Endothelial cell of umbilical vein (primary cell): ENCODE data around the gene ADAT3. TPM values are rescaled to one million over a fixed set of nuclear protein-coding genes. Genes with fewer than 3 reads are reported as not detected.

ENCODE experiments used
- BruUV-seq: library from RNA; stranded (reverse); fragments of 400-500 nt; replicated peaks from 2 replicates; lab custom pipeline; 2021; lab: Mats Ljungman, UMichigan
- CTCF ChIA-PET: fragments of 300-600, 350-600 bp; sonication (Branson Sonifier 250); formaldehyde crosslinking; loops from one replicate; lab custom pipeline; 2021; ENCODE audit warnings: antibody characterized with exemption, inconsistent platforms; lab: Charles Lee
- POLR2A ChIA-PET: fragments of 300-600, 350-600 bp; sonication (Branson Sonifier 250); formaldehyde crosslinking; loops from one replicate; lab custom pipeline; 2021; ENCODE audit warnings: antibody characterized with exemption, inconsistent platforms; lab: Charles Lee
- DNase-seq: peaks from one replicate; pipeline ENCODE4 v3.0.0-alpha.2; 2011; ENCODE audit warnings: low read depth, low spot score
- FAIRE-seq: peaks from 2 replicates; lab custom pipeline; 2011; peaks lifted over from hg19 to GRCh38; lab: Jason Lieb, UNC
- H2AFZ ChIP-seq: 2 replicates; pipeline ENCODE4 v1.6.0; 2012; ENCODE audit warnings: low read depth, low read length, control low read depth, inconsistent platforms
- H3K27ac ChIP-seq: 2 replicates; pipeline ENCODE4 v1.5.1; 2011; ENCODE audit warnings: low read depth, mild to moderate bottlenecking, control low read depth, low read length, moderate library complexity; ENCODE audit not compliant: insufficient read depth
- H3K27me3 ChIP-seq, 2 experiments: 2 replicates each; pipeline versions ENCODE4 v1.6.0 to v1.6.1; 2011; ENCODE audit warnings: low read length in 2 of 2, mixed read lengths in 1 of 2; ENCODE audit not compliant: control insufficient read depth in 2 of 2, insufficient read depth in 2 of 2
- H3K36me3 ChIP-seq, 2 experiments: 2 replicates in 1 of 2; 3 replicates in 1 of 2; pipeline ENCODE4 v1.5.1; 2011; ENCODE audit warnings: low read length in 2 of 2, mild to moderate bottlenecking in 1 of 2, moderate library complexity in 1 of 2; ENCODE audit not compliant: control insufficient read depth in 2 of 2, insufficient read depth in 2 of 2; ENCODE audit errors: extremely low read depth in 1 of 2
- H3K4me1 ChIP-seq: 3 replicates; pipeline ENCODE4 v1.5.1; 2011; ENCODE audit warnings: mild to moderate bottlenecking, low read length; ENCODE audit not compliant: control insufficient read depth, insufficient read depth; ENCODE audit errors: extremely low read depth
- H3K4me2 ChIP-seq: 2 replicates; pipeline ENCODE4 v1.6.1; 2011; ENCODE audit warnings: low read length, control low read depth, mixed read lengths; ENCODE audit not compliant: insufficient read depth
- H3K4me3 ChIP-seq, 3 experiments: fragments of 200-600 bp in 1 of 3; sonication (generic), shearing (Covaris generic) in 1 of 3; replicated peaks in 1 of 3; 2 replicates each; pipeline ENCODE4 v1.5.1; 2011 to 2016; ENCODE audit warnings: control low read depth in 3 of 3, low read length in 3 of 3, mild to moderate bottlenecking in 2 of 3, inconsistent platforms in 1 of 3, low read depth in 1 of 3, moderate library complexity in 1 of 3; ENCODE audit not compliant: insufficient read depth in 1 of 3
- H3K79me2 ChIP-seq: 2 replicates; pipeline ENCODE4 v1.6.0; 2012; ENCODE audit warnings: low read length, inconsistent platforms; ENCODE audit not compliant: control insufficient read depth, insufficient read depth
- H3K9ac ChIP-seq: replicated peaks from 2 replicates; pipeline ENCODE3; 2011; ENCODE audit warnings: low read length, control low read depth; ENCODE audit not compliant: insufficient read depth; ENCODE audit errors: extremely low read depth
- H3K9me1 ChIP-seq: replicated peaks from 3 replicates; pipeline ENCODE4 v1.6.0; 2011; ENCODE audit warnings: mild to moderate bottlenecking, low read length; ENCODE audit not compliant: control insufficient read depth, insufficient read depth; ENCODE audit errors: extremely low read depth
- H3K9me3 ChIP-seq: replicated peaks from 2 replicates; pipeline ENCODE4 v1.5.1; 2012; ENCODE audit warnings: low read length, inconsistent platforms; ENCODE audit not compliant: control insufficient read depth, insufficient read depth
- H4K20me1 ChIP-seq: replicated peaks from 2 replicates; pipeline ENCODE3; 2011; ENCODE audit warnings: mild to moderate bottlenecking, low read length; ENCODE audit not compliant: control insufficient read depth, insufficient read depth; ENCODE audit errors: extremely low read depth
- CTCF ChIP-seq, 2 donors: IDR thresholded peaks; 1 replicate in 1 of 2; 2 replicates in 1 of 2; pipeline ENCODE4 v1.5.1; 2011; ENCODE audit warnings: low read length in 2 of 2, mild to moderate bottlenecking in 2 of 2, moderate library complexity in 2 of 2, control low read depth in 1 of 2, inconsistent platforms in 1 of 2, low read depth in 1 of 2; ENCODE audit not compliant: insufficient read depth in 1 of 2; ENCODE audit errors: extremely low read depth in 1 of 2
- EZH2 ChIP-seq: IDR thresholded peaks from 2 replicates; pipeline ENCODE4 v1.6.1; 2012; ENCODE audit warnings: borderline replicate concordance, low read depth, mild to moderate bottlenecking, moderate library complexity, low read length, inconsistent platforms; ENCODE audit not compliant: severe bottlenecking
- FOS ChIP-seq: IDR thresholded peaks from 2 replicates; pipeline ENCODE4 v1.6.1; 2011; ENCODE audit warnings: mild to moderate bottlenecking, low read length, moderate library complexity, borderline replicate concordance; ENCODE audit not compliant: insufficient read depth
- GATA2 ChIP-seq: IDR thresholded peaks from 2 replicates; pipeline ENCODE4 v1.7.0; 2011; ENCODE audit warnings: low read depth, mild to moderate bottlenecking, moderate library complexity, mixed read lengths, low read length; ENCODE audit not compliant: insufficient read length, insufficient read depth
- JUN ChIP-seq: IDR thresholded peaks from 2 replicates; pipeline ENCODE4 v1.6.1; 2011; ENCODE audit warnings: borderline replicate concordance, low read depth; ENCODE audit not compliant: insufficient read length, insufficient read depth
- MAX ChIP-seq: IDR thresholded peaks from 2 replicates; pipeline ENCODE4 v1.6.1; 2011; ENCODE audit not compliant: insufficient read depth, insufficient read length
- MYC ChIP-seq: IDR thresholded peaks from one replicate; pipeline ENCODE4 v1.6.1; 2011; ENCODE audit warnings: mild to moderate bottlenecking, low read depth, low read length
- POLR2A ChIP-seq: IDR thresholded peaks from 2 replicates; pipeline ENCODE4 v1.6.1; 2012; ENCODE audit warnings: low read depth, mild to moderate bottlenecking, control low read depth, low read length
- POLR2AphosphoS5 ChIP-seq: IDR thresholded peaks from 2 replicates; pipeline ENCODE4 v1.6.1; 2012; ENCODE audit warnings: low read depth, mild to moderate bottlenecking, control low read depth, low read length, moderate library complexity; ENCODE audit not compliant: insufficient read depth
- dilution Hi-C: fragments of 300-500 bp; cut with MboI; formaldehyde crosslinking; loops from one replicate; pipeline ENCODE4 v1.15.0; 2019; ENCODE audit warnings: low sequenced_read_pairs; ENCODE audit not compliant: extremely low pct_ligation_motif_present
- intact Hi-C: fragments of 100-400 bp; cut with micrococcal nuclease; formaldehyde crosslinking; loops from one replicate; pipeline ENCODE4 v1.10.0; 2022
- polyA plus RNA-seq, 4 experiments: library from polyadenylated mRNA; depleted of rRNA in 3 of 4; stranded (reverse) in 3 of 4; unstranded in 1 of 4; fragments of >200 nt; gene quantifications; 2 replicates each; pipeline versions ENCODE4 v1.2.1 to v1.2.3, GENCODE V29; 2011 to 2012; ENCODE audit warnings: missing spikeins in 1 of 4
- total RNA-seq: library from RNA; stranded (reverse); gene quantifications from 2 replicates; pipeline ENCODE4 v1.2.3, GENCODE V29; 2021

The ADAT3 gene
- total and polyA plus RNA-seq, 2 donors (not counting 3 experiments of a cell fraction or from before 2014, with no cell fraction given), result 5.7 to 11.7 TPM

- Histone ChIP-seq H3K4me2 (no peak overlapping the region), H2AFZ (no peak overlapping the region), H3K9ac (no peak overlapping the region), H3K4me3 (no peak overlapping the region), H3K9me3 (no peaks in the 10 kb centered on the region), H4K20me1 (no peaks in the 10 kb centered on the region), H3K27me3 (no peaks in the 10 kb centered on the region), H3K79me2 (no peaks in the 10 kb centered on the region), H3K9me1 (no peaks in the 10 kb centered on the region), H3K4me1 (peaks cover 4% of the 10 kb centered on the region), H3K27ac (no peak overlapping the region), H3K36me3 (no peaks in the 10 kb centered on the region)
- DNase-seq (no peak), FAIRE-seq (no peak)
- intact Hi-C loops (loop anchor here (10.0 kb wide), 1 partner anchor 383 kb away; no protein-coding TSS in a partner anchor), dilution Hi-C loops (no loop called here)
- no TSS peak for BruUV-seq
- ChIA-PET POLR2A (no interaction called here), CTCF (interaction anchor here (1.3 kb wide), 1 partner anchor 67 kb away, joined by 3 read pairs; no protein-coding TSS in a partner anchor)
- TF ChIP-seq FOS (no peak), MYC (no peak), EZH2 (no peak), MAX (no peak), CTCF (IDR thresholded peaks at IDR 0.05; ENCODE audit: extremely low read depth in 1 of 2, insufficient read depth in 1 of 2, low read depth in 1 of 2, low read length in 2 of 2) (no peak), POLR2AphosphoS5 (no peak), GATA2 (no peak), JUN (no peak), POLR2A (no peak)
Measured at GRCh38 chr19:1931445-1931844, 26.2 kb downstream of the ADAT3 start.
